ENCODE data around the gene POU2F1. TPM values are rescaled to one million over a fixed set of nuclear protein-coding genes. Genes with fewer than 3 reads are reported as not detected.
"Not testable (repeated sequence)": the region's sequence is repeated elsewhere in the genome, so short reads cannot be mapped to it uniquely, and the experiment has no call there.

The POU2F1 gene
- total RNA-seq, 2 experiments from 2014 or later = 17.4 to 20.4 TPM

DNA sequence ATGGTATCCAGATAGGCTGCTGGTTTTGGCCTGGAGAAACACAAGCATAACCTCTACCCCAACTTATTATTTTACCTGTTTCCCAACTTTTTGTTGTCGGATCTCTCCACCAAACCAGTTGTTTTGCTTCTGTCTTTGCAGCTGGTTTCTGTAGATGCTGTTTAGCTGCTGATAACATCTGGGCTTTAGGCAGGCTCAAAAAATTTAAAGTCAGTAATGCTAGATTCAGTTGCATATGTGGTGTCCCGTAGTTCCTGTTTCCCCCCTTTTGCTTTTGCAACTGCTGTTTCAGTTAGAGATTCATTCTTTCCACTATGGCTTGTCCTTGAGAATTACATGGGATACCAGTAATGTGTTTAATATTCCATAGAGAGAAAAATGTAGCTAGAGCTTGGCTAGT, 98.5 kb downstream of the POU2F1 start:
- H3K4me3 Mint-ChIP-seq, POLR2A ChIA-PET, H3K27ac Mint-ChIP-seq, DNase-seq, H3K4me1 Mint-ChIP-seq, H3K27me3 Mint-ChIP-seq: not testable (repeated sequence)
- peaks cover 62% of the 10 kb centered on the region for H3K36me3 Mint-ChIP-seq (ENCODE audit: low read depth)
- CTCF ChIA-PET = interaction anchor here (1.3 kb wide), 1 partner anchor 99 kb away, joined by 3 read pairs; the partner anchor contains the start of gene POU2F1
- peaks cover 68% of the 10 kb centered on the region for H3K9me3 Mint-ChIP-seq

- no peak for DNase-seq
- Mint-ChIP-seq H3K36me3 (ENCODE audit: low read depth) (peaks cover 63% of the 10 kb centered on the region), H3K4me1 (peaks cover 6% of the 10 kb centered on the region), H3K27me3 (no peaks in the 10 kb centered on the region), H3K27ac (no peak overlapping the region), H3K4me3 (no peak overlapping the region), H3K9me3 (peaks cover 67% of the 10 kb centered on the region)
- POLR2A ChIA-PET = no interaction called here
- CTCF ChIA-PET = interaction anchor here (1.1 kb wide), 1 partner anchor 31 kb away, joined by 3 read pairs; no protein-coding TSS in a partner anchor
Observed at GRCh38 chr1:167322483-167322882, 101.8 kb downstream of the POU2F1 start.

DNA sequence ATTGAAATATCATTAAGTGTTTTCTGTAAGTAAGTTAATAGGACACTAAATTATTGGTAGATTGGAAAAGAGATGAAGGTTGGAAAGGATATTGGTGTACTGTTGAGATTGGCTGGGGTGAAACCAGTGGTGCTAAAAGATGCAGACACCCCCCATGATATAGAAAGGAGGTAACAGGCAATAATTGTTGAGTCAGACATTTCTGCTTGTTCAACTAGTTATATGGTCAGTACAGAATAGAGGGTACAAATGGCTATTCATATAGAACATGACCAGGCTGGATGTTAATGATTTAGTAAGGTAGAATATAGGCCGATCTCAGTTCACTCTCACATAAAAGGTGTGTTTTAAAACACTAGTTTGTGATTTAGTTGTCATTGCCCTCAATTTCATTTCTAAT, 104.5 kb downstream of the POU2F1 start:
- Mint-ChIP-seq H3K27me3 (no peaks in the 10 kb centered on the region), H3K4me3 (no peak overlapping the region), H3K36me3 (ENCODE audit: low read depth) (peaks cover 44% of the 10 kb centered on the region), H3K9me3 (peaks cover 43% of the 10 kb centered on the region), H3K4me1 (no peaks in the 10 kb centered on the region), H3K27ac (no peak overlapping the region)
- CTCF ChIA-PET = no interaction called here
- no peak for DNase-seq
- POLR2A ChIA-PET = no interaction called here

DNA sequence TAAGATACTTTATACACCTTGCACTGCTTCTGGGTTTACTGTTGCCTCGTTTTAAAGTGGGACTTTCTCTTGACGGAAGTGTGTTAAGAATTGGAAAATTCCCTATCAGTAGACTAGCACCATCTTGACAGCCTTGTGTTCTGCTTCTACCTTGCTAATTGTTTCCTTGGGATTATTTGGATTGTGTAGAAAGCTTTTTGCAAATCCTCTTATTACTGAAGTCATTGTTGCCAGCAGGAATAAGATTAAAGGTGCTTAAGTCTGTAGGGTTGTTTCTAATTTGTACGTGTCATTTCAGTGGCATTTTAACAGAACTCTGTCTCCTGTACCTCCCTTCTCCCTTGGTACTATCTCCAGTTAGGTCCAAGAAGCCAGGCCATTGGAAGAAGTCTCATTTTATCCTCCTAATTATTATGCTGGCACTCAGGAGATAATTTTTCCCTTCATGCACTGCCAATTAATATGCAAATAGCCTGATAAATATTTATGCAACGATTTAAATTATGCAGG, 107.7 kb downstream of the POU2F1 start:
- no peak for DNase-seq
- ChIA-PET CTCF (no interaction called here), POLR2A (no interaction called here)
- no peak overlapping the region for H3K27ac Mint-ChIP-seq
- H3K4me1 Mint-ChIP-seq = peaks cover 18% of the 10 kb centered on the region
- H3K36me3 Mint-ChIP-seq (ENCODE audit: low read depth) = peaks cover 26% of the 10 kb centered on the region
- H3K9me3 Mint-ChIP-seq = peaks cover 11% of the 10 kb centered on the region
- H3K4me3 Mint-ChIP-seq = no peak overlapping the region
- H3K27me3 Mint-ChIP-seq = no peaks in the 10 kb centered on the region

DNA sequence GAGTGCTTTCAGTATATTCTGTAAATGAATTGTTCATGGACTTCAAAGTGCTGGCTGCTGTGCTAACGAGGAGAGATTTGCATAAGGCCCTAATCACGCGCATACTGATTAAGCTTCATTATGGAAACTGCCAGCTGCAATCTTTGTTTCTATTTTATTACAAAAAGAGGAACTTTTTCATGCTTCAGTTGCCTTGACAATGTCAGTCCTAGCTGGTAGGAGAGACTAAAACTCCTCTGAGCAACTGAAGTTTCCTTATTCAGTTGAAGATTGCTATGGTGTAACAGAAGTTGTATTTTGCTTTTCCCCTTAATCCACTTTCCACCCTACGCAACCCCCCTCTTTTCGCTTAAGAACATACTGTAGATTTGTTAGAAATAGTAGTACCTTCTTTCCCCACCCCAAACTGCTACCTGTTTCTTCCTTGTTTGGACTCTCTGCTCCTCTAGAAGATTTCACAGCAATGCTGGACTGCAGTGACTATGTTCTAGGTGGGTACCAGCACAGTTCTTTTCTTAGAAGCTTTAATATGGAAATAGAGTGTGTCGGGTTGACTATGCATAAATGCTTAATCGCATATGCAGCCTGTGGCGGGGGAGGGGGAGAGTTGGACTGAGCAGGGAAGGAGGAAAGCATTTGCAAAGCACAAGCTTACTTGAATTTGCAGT, 108.3 kb downstream of the POU2F1 start:
- H3K27ac Mint-ChIP-seq = no peak overlapping the region
- POLR2A ChIA-PET = no interaction called here
- CTCF ChIA-PET = no interaction called here
- peaks cover 27% of the 10 kb centered on the region for H3K36me3 Mint-ChIP-seq (ENCODE audit: low read depth)
- peaks cover 10% of the 10 kb centered on the region for H3K9me3 Mint-ChIP-seq
- no peak for DNase-seq
- no peaks in the 10 kb centered on the region for H3K27me3 Mint-ChIP-seq
- H3K4me3 Mint-ChIP-seq = no peak overlapping the region
- H3K4me1 Mint-ChIP-seq = peaks cover 22% of the 10 kb centered on the region

DNA sequence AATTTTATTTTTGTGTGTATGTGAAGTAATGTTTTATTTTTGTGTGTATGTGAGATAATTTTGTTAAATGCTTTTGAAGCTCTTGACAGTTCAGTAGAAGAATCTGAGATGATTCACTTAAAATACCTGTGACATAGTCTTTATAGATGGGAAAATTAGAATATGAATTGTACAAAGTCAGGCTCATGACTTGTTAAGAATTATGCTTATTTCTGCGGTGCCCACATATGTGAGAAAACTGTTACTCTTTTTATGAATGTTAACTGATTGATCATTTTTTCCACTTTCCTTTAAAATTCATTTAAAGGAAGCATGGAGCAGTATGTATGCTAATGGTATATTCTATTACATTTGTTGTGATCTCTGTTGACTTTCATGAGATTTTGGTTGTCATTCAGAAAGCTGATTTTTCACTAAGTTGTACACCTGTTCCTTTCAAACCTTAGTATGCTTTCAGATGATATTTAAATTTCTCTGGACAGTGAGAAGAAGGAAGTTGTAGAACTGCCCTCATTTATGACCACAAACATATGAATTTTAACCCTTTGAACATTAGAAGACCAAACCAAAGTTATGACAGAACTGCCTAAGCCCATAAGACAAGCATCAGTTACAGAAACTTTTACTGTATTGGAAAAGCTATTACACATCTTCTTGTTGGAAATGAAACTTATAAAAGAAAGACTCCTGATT, 110.1 kb downstream of the POU2F1 start:
- no peak for DNase-seq
- no peak overlapping the region for H3K4me3 Mint-ChIP-seq
- CTCF ChIA-PET = interaction anchor here (1.1 kb wide), 1 partner anchor 12 kb away, joined by 3 read pairs; no protein-coding TSS in a partner anchor
- peaks cover 19% of the 10 kb centered on the region for H3K36me3 Mint-ChIP-seq (ENCODE audit: low read depth)
- H3K9me3 Mint-ChIP-seq = peaks cover 6% of the 10 kb centered on the region
- H3K4me1 Mint-ChIP-seq = peaks cover 22% of the 10 kb centered on the region
- H3K27ac Mint-ChIP-seq = no peak overlapping the region
- H3K27me3 Mint-ChIP-seq = no peaks in the 10 kb centered on the region
- POLR2A ChIA-PET = no interaction called here

DNA sequence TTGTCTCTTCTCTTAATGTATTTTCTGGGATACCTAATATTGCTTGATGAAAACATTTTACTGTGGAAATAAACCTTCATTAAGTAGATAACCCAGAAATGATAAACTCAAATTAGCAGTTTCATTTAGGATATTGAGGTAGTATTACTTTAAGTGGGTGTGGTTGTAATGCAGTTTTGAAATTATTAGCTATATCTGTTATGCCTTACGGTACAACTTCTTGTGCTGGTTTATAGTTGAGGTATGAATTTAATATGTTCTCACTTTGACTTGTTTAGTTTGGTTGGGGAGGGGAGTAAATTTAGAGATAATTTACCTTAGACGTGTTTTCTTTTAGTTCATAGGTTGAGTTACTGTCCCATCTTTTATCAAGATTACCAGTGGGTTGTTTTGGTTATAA, 111.0 kb downstream of the POU2F1 start:
- Mint-ChIP-seq H3K27me3 (no peaks in the 10 kb centered on the region), H3K27ac (no peak overlapping the region), H3K4me1 (peaks cover 22% of the 10 kb centered on the region), H3K36me3 (ENCODE audit: low read depth) (peaks cover 17% of the 10 kb centered on the region), H3K9me3 (peaks cover 4% of the 10 kb centered on the region), H3K4me3 (no peak overlapping the region)
- DNase-seq = no peak
- ChIA-PET POLR2A (interaction anchor here (0.9 kb wide), 1 partner anchor 169 kb away, joined by 3 read pairs; no protein-coding TSS in a partner anchor), CTCF (interaction anchor here (1.1 kb wide), 1 partner anchor 11 kb away, joined by 3 read pairs; no protein-coding TSS in a partner anchor)

- POLR2A ChIA-PET = interaction anchor here (0.9 kb wide), 1 partner anchor 168 kb away, joined by 3 read pairs; no protein-coding TSS in a partner anchor
- DNase-seq = no peak
- Mint-ChIP-seq H3K27ac (no peak overlapping the region), H3K4me3 (no peak overlapping the region), H3K4me1 (peaks cover 22% of the 10 kb centered on the region), H3K27me3 (no peaks in the 10 kb centered on the region), H3K9me3 (peaks cover 4% of the 10 kb centered on the region), H3K36me3 (ENCODE audit: low read depth) (peaks cover 22% of the 10 kb centered on the region)
- CTCF ChIA-PET = no interaction called here
Observed at GRCh38 chr1:167332503-167332902, 111.8 kb downstream of the POU2F1 start.

GRCh38 chr1:167333124-167333523, 112.4 kb downstream of the POU2F1 start:
- Mint-ChIP-seq H3K36me3 (ENCODE audit: low read depth) (peaks cover 24% of the 10 kb centered on the region), H3K27me3 (no peaks in the 10 kb centered on the region), H3K4me3 (no peak overlapping the region), H3K27ac (no peak overlapping the region), H3K4me1 (peaks cover 22% of the 10 kb centered on the region), H3K9me3 (peaks cover 4% of the 10 kb centered on the region)
- ChIA-PET CTCF (interaction anchor here (1.0 kb wide), 1 partner anchor 66 kb away, joined by 3 read pairs; no protein-coding TSS in a partner anchor), POLR2A (no interaction called here)
- no peak for DNase-seq

- CTCF ChIA-PET = interaction anchor here (1.0 kb wide), 1 partner anchor 66 kb away, joined by 3 read pairs; no protein-coding TSS in a partner anchor
- no peak overlapping the region for H3K27ac Mint-ChIP-seq
- POLR2A ChIA-PET = no interaction called here
Observed at GRCh38 chr1:167333703-167334102, 113.0 kb downstream of the POU2F1 start.

DNA sequence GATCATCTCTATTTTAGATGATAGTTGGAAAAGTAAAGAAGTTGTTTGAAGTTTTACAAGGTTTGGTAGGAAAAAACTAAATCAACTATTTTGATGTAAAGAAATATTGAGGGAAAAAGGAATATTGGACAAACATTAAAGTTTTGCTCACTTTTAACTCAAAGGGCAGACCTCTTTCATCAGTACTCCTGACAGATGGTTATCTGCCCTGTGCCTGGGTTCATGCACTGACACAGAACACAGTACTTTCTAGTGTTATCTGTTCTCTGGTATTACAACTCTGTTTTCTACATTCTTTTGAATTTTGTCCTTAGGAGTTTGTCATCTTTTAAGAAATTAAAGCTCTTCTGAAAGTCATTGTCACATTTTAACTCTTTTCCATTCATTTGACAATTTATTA, 118.7 kb downstream of the POU2F1 start:
- ChIA-PET POLR2A (no interaction called here), CTCF (interaction anchor here (0.9 to 1.8 kb wide), 2 partner anchors 28 to 71 kb away, joined by 3 to 4 read pairs; no protein-coding TSS in a partner anchor)
- peaks cover 2% of the 10 kb centered on the region for H3K4me1 Mint-ChIP-seq
- no peak overlapping the region for H3K27ac Mint-ChIP-seq
- peaks cover 4% of the 10 kb centered on the region for H3K9me3 Mint-ChIP-seq
- H3K36me3 Mint-ChIP-seq (ENCODE audit: low read depth) = peaks cover 14% of the 10 kb centered on the region
- H3K4me3 Mint-ChIP-seq = no peak overlapping the region
- DNase-seq = no peak
- H3K27me3 Mint-ChIP-seq = no peaks in the 10 kb centered on the region

More at GRCh38 chr1:167333703-167334102, 113.0 kb downstream of the POU2F1 start:
- DNase-seq = no peak
- Mint-ChIP-seq H3K36me3 (ENCODE audit: low read depth) (peaks cover 24% of the 10 kb centered on the region), H3K4me1 (peaks cover 22% of the 10 kb centered on the region), H3K9me3 (peaks cover 4% of the 10 kb centered on the region), H3K27me3 (no peaks in the 10 kb centered on the region), H3K4me3 (no peak overlapping the region)

DNA sequence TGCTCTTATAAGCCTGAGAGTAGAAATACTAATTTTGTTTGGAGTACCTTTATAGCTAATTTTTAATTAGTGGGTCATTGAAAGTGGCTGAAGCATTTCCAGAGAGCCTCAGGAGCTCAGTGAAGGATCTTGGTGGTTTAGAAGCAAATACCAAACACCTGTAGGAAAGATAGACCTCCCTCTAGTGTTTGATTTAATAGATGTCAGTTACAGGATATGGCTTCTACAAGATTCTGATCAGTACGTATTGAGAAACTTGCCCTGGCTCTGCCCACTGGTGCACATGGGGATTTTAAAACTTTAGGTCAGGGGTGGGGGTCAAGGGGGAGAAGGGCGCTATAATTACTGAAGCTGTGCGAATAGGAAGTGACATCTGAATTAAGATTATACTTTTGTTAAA, 122.2 kb downstream of the POU2F1 start:
- peaks cover 2% of the 10 kb centered on the region for H3K4me1 Mint-ChIP-seq
- POLR2A ChIA-PET = no interaction called here

GRCh38 chr1:167344112-167344511, 123.4 kb downstream of the POU2F1 start:
- no peak for DNase-seq
- no peaks in the 10 kb centered on the region for H3K36me3 Mint-ChIP-seq (ENCODE audit: low read depth)
- H3K27ac Mint-ChIP-seq = no peak overlapping the region
- H3K27me3 Mint-ChIP-seq = no peaks in the 10 kb centered on the region
- CTCF ChIA-PET = interaction anchor here (0.9 kb wide), 1 partner anchor 77 kb away, joined by 4 read pairs; no protein-coding TSS in a partner anchor
- H3K9me3 Mint-ChIP-seq = no peaks in the 10 kb centered on the region
- no peak overlapping the region for H3K4me3 Mint-ChIP-seq
- H3K4me1 Mint-ChIP-seq = peaks cover 2% of the 10 kb centered on the region
- POLR2A ChIA-PET = no interaction called here

More for the DNA sequence above, 122.2 kb downstream of the POU2F1 start:
- H3K4me3 Mint-ChIP-seq = no peak overlapping the region
- no peaks in the 10 kb centered on the region for H3K36me3 Mint-ChIP-seq (ENCODE audit: low read depth)
- DNase-seq = no peak
- no peak overlapping the region for H3K27ac Mint-ChIP-seq
- CTCF ChIA-PET = interaction anchor here (0.6 to 1.5 kb wide), 7 partner anchors 9 to 286 kb away, joined by 3 to 7 read pairs (median 3); partner anchors contain the start of gene POU2F1
- H3K27me3 Mint-ChIP-seq = no peaks in the 10 kb centered on the region
- no peaks in the 10 kb centered on the region for H3K9me3 Mint-ChIP-seq

Data from activated CD4-positive, alpha-beta memory T cell treated with anti-CD3 and anti-CD28 coated beads, Interleukin-2, amount 10 ng/mL, durations not matched to agents 7 days and 5 days (primary cell).